Measurements from ENCODE around the gene CARF.

Gene CARF

GRCh38 chr2:203025592-203025991 lies 113.5 kb downstream of the CARF start:
- H3K4me3 ChIP-seq (ENCODE audit: low read depth, low read length): no peak overlapping the region
- no peaks in the 10 kb centered on the region for H3K9me3 ChIP-seq (ENCODE audit: control insufficient read depth, insufficient read depth, low read depth, low read length)
- H3K4me1 ChIP-seq (ENCODE audit: control insufficient read depth, insufficient read depth, low read length): no peaks in the 10 kb centered on the region
- ChIA-PET POLR2A (no interaction called here), CTCF (no interaction called here)
- H3K36me3 ChIP-seq (ENCODE audit: control insufficient read depth in 2 of 2, insufficient read depth in 1 of 2, low read length in 2 of 2): no peaks in the 10 kb centered on the region
- H3K27ac ChIP-seq (ENCODE audit: extremely low read depth, low read depth, low read length): no peak overlapping the region
- no peak for TF ChIP-seq ZNF558 (tag by site-specific recombination; IDR thresholded peaks at IDR 0.05)
- TF ChIP-seq ZNF747 (tag by site-specific recombination; IDR thresholded peaks at IDR 0.05): no peak
- no peak for TF ChIP-seq ZXDB (tag by site-specific recombination; IDR thresholded peaks at IDR 0.05)

- TF ChIP-seq ZBTB11 (tag by site-specific recombination; conservative IDR thresholded peaks at IDR 0.05; ENCODE audit: low read depth) (no peak), TCF7L2 (IDR thresholded peaks at IDR 0.05; ENCODE audit: borderline replicate concordance, low read depth, low read length) (no peak), HOXC10 (CRISPR knock-in tag; IDR thresholded peaks at IDR 0.05) (no peak), ZBTB21 (tag by site-specific recombination; IDR thresholded peaks at IDR 0.05) (no peak), KLF16 (tag by site-specific recombination; IDR thresholded peaks at IDR 0.05) (no peak), ZNF211 (tag by site-specific recombination; IDR thresholded peaks at IDR 0.05; ENCODE audit: low read depth) (no peak), ZNF391 (tag by site-specific recombination; IDR thresholded peaks at IDR 0.05; ENCODE audit: borderline replicate concordance, low read depth) (no peak), ZNF10 (tag by site-specific recombination; IDR thresholded peaks at IDR 0.05) (no peak), ZNF776 (tag by site-specific recombination; IDR thresholded peaks at IDR 0.05; ENCODE audit: borderline replicate concordance) (no peak), ZNF558 (tag by site-specific recombination; IDR thresholded peaks at IDR 0.05) (no peak), ZBTB20 (tag by site-specific recombination; IDR thresholded peaks at IDR 0.05) (no peak), ZNF341 (tag by site-specific recombination; IDR thresholded peaks at IDR 0.05; ENCODE audit: low read depth) (no peak), ZNF843 (tag by site-specific recombination; IDR thresholded peaks at IDR 0.05) (no peak)
- POLR2A ChIA-PET: no interaction called here
- CTCF ChIA-PET: no interaction called here
Measured at GRCh38 chr2:203030545-203030944, 118.5 kb downstream of the CARF start.

GRCh38 chr2:203030991-203031390 lies 118.9 kb downstream of the CARF start:
- no peaks in the 10 kb centered on the region for H3K9me3 ChIP-seq (ENCODE audit: control insufficient read depth, insufficient read depth, low read depth, low read length)
- H3K36me3 ChIP-seq (ENCODE audit: control insufficient read depth in 2 of 2, insufficient read depth in 1 of 2, low read length in 2 of 2): no peaks in the 10 kb centered on the region
- H3K4me1 ChIP-seq (ENCODE audit: control insufficient read depth, insufficient read depth, low read length): peaks cover 2% of the 10 kb centered on the region
- no peak overlapping the region for H3K27ac ChIP-seq (ENCODE audit: extremely low read depth, low read depth, low read length)
- ChIA-PET POLR2A (no interaction called here), CTCF (no interaction called here)
- TF ChIP-seq ZNF426 (tag by site-specific recombination; IDR thresholded peaks at IDR 0.05): no peak
- no peak for TF ChIP-seq ZNF677 (tag by site-specific recombination; IDR thresholded peaks at IDR 0.05)
- TF ChIP-seq KLF10 (tag by site-specific recombination; IDR thresholded peaks at IDR 0.05): no peak
- no peak for TF ChIP-seq ZNF76 (tag by site-specific recombination; IDR thresholded peaks at IDR 0.05; ENCODE audit: borderline replicate concordance, low read depth)
- TF ChIP-seq SP7 (tag by site-specific recombination; IDR thresholded peaks at IDR 0.05): no peak
- TF ChIP-seq ATF2 (tag by site-specific recombination; IDR thresholded peaks at IDR 0.05; ENCODE audit: low read depth): no peak
- TF ChIP-seq ZNF26 (tag by site-specific recombination; IDR thresholded peaks at IDR 0.05): no peak
- TF ChIP-seq ZNF112 (tag by site-specific recombination; IDR thresholded peaks at IDR 0.05): no peak
- TF ChIP-seq ZNF624 (tag by site-specific recombination; IDR thresholded peaks at IDR 0.05): no peak
- no peak for TF ChIP-seq ZNF585B (tag by site-specific recombination; IDR thresholded peaks at IDR 0.05)
- no peak for TF ChIP-seq SCRT2 (tag by site-specific recombination; IDR thresholded peaks at IDR 0.05)
- TF ChIP-seq KLF1 (tag by site-specific recombination; IDR thresholded peaks at IDR 0.05): no peak
- TF ChIP-seq EGR2 (tag by site-specific recombination; IDR thresholded peaks at IDR 0.05; ENCODE audit: low read depth): no peak
- TF ChIP-seq ZNF530 (tag by site-specific recombination; IDR thresholded peaks at IDR 0.05; ENCODE audit: low read depth): no peak
- TF ChIP-seq ZNF707 (tag by site-specific recombination; IDR thresholded peaks at IDR 0.05): no peak
- H3K4me3 ChIP-seq (ENCODE audit: low read depth, low read length): no peak overlapping the region

More at GRCh38 chr2:203030545-203030944, 118.5 kb downstream of the CARF start:
- Histone ChIP-seq H3K27ac (ENCODE audit: extremely low read depth, low read depth, low read length) (no peak overlapping the region), H3K4me3 (ENCODE audit: low read depth, low read length) (no peak overlapping the region), H3K36me3 (ENCODE audit: control insufficient read depth in 2 of 2, insufficient read depth in 1 of 2, low read length in 2 of 2) (no peaks in the 10 kb centered on the region), H3K4me1 (ENCODE audit: control insufficient read depth, insufficient read depth, low read length) (no peaks in the 10 kb centered on the region), H3K9me3 (ENCODE audit: control insufficient read depth, insufficient read depth, low read depth, low read length) (no peaks in the 10 kb centered on the region)

Data from HEK293 (cell line).